UCSD-AML1 (cell line): ENCODE results near the gene TINCR.

Source experiments
- DNase-seq: peaks from one replicate; lab custom pipeline; 2025; ENCODE audit not compliant: unreplicated experiment; lab: John Stamatoyannopoulos, UW

TINCR gene

DNA sequence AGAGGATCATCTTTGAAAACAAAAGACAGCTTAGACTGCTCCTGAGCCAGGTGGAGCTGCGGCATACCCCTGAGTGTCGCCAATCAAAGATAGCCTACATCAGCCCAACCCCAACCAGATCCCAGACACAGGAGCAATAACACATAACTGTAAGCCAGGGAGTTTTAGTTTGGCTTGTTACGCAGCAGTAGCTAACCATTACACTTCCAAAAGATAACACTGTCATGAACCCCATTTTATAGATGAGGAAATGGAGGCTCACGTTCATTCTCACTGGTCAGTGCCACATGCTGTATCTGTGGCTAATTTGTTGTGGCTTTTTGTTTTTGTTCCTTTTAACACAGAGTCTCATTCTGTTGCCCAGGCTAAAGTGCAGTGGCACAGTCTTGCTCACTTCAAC is 47.3 kb downstream of the TINCR start:
- DNase-seq: no peak

DNA sequence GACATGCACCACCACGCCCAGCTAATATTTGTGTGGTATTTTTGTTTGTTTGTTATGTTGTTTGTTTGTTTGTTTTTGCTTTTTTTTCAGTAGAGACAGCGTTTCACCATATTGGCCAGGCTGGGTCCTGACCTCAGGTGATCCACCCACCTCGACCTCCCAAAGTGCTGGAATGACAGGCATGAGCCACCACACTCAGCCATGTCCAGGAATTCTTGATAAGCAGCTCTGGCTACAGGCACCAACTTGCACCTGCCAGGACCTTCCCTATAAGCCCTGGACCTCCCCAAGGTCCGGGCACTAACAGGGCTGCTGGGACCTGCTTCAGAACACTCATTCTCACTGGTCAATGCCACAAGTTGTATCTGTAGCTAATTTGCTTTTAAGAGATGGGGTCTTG is 48.7 kb downstream of the TINCR start:
- DNase-seq: no peak

DNA sequence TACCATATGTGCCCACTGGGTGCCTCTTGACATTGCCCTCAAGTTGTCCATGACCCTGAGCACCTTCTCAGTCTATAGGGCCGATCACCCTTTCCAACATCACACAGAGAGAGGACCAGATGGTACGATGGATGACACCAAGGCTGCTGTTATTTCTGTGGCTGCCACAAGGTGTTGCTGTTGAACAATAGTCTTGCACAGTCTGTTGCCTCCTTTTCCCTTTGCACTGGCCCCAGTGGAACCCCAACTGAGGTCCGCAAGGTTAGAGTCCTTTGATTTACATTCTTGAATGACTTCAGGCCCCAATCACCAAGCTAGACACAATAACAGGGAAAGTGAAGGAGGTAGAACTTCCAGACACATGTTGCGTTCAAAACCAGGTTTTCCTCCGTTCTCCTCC is 52.0 kb downstream of the TINCR start:
- no peak for DNase-seq

DNA sequence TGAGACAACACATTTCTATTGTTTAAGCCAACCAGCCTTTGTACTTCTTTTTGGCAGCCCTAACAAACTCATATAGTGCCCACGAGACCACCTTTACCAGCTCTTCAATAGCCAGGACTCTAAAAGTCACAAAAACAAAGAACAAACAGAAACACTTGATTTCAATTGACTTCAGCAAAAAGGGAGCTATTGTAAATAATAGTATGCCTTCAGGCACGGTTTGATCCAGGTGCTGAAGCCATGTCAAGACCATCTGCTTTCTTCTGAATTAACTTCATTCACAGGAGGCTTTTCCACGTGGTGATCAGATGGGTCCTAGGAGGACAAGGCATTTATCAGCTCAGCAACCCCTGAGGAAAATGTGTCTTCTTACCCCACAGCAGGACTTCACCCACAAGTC is 53.8 kb downstream of the TINCR start:
- no peak for DNase-seq

DNA sequence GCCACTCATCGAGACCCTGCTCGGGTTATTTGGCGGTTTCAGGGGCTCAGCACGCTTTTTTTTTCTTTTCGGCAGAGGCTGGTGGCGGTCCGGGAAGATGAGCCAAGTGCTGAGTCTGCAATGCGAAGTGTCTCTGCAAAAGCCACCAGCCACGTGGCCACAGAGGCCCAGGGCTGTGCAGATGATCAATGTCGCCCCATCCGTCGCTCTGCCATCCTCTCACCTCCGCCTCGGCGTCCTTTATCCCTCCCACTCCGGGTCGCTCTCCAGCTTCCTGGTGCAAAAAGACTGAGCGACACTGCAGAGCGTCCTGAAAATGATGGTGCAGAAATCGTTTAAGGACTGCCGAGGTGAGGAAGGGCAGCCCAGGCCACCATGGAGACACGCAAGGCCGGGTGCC is 55.0 kb downstream of the TINCR start:
- DNase-seq: no peak
